ENCODE measurements around the gene UVSSA. TPM values are rescaled to one million over a fixed set of nuclear protein-coding genes. Genes with fewer than 3 reads are reported as not detected.
A peak's percentile ranks its signal among the peaks of the same experiment; 100 is the strongest.

The UVSSA gene
- total RNA-seq, 1 experiment from 2014 or later: 40.4 TPM

- Mint-ChIP-seq H3K4me1 (no peaks in the 10 kb centered on the region), H3K4me3 (no peak overlapping the region), H3K27ac (peak overlapping the region; percentile 42; the same call in 1 of the 2 replicates), H3K27me3 (ENCODE audit: low read depth) (no peaks in the 10 kb centered on the region), H3K36me3 (peaks cover 51% of the 10 kb centered on the region), H3K9me3 (no peaks in the 10 kb centered on the region)
- DNase-seq (ENCODE audit: low spot score) (no peak), ATAC-seq (no peak)
- ChIA-PET CTCF (no interaction called here), POLR2A (no interaction called here)
- TF ChIP-seq ARID4B (CRISPR knock-in tag; IDR thresholded peaks at IDR 0.05; ENCODE audit: borderline replicate concordance) (no peak), SP1 (CRISPR knock-in tag; conservative IDR thresholded peaks at IDR 0.05) (no peak), ZSCAN18 (CRISPR knock-in tag; IDR thresholded peaks at IDR 0.05) (no peak), NFATC4 (CRISPR knock-in tag; IDR thresholded peaks at IDR 0.05) (no peak), ETV6 (CRISPR knock-in tag; IDR thresholded peaks at IDR 0.05) (no peak), E2F4 (CRISPR knock-in tag; IDR thresholded peaks at IDR 0.05; ENCODE audit: borderline replicate concordance, low read depth) (no peak), ELF4 (CRISPR knock-in tag; IDR thresholded peaks at IDR 0.05; ENCODE audit: low read depth) (no peak), TEAD4 (CRISPR knock-in tag; IDR thresholded peaks at IDR 0.05) (no peak), ATF1 (CRISPR knock-in tag; IDR thresholded peaks at IDR 0.05) (no peak), NR2C2 (CRISPR knock-in tag; IDR thresholded peaks at IDR 0.05) (no peak), ZNF416 (CRISPR knock-in tag; IDR thresholded peaks at IDR 0.05) (no peak), E2F5 (CRISPR knock-in tag; IDR thresholded peaks at IDR 0.05) (no peak), RELA (CRISPR knock-in tag; IDR thresholded peaks at IDR 0.05; ENCODE audit: borderline replicate concordance) (no peak), RORB (CRISPR knock-in tag; IDR thresholded peaks at IDR 0.05) (no peak), HMGXB4 (CRISPR knock-in tag; IDR thresholded peaks at IDR 0.05) (no peak), CDX4 (CRISPR knock-in tag; IDR thresholded peaks at IDR 0.05; ENCODE audit: borderline replicate concordance) (no peak), CBFB (CRISPR knock-in tag; IDR thresholded peaks at IDR 0.05; ENCODE audit: low read depth) (no peak), ZNF512 (CRISPR knock-in tag; IDR thresholded peaks at IDR 0.05; ENCODE audit: borderline replicate concordance) (no peak), JUN (CRISPR knock-in tag; IDR thresholded peaks at IDR 0.05) (no peak), MYBL2 (CRISPR knock-in tag; IDR thresholded peaks at IDR 0.05) (no peak)
Observed at GRCh38 chr4:1337951-1338751, 8.9 kb upstream of the UVSSA start.
